NCI-H345 treated with DMSO at 0.1 percent for 48 hours (cell line): Measurements from ENCODE around the gene PRKRIP1.
A peak's percentile ranks its signal among the peaks of the same experiment; 100 is the strongest.
"Not testable (repeated sequence)": the region's sequence is repeated elsewhere in the genome, so short reads cannot be mapped to it uniquely, and the experiment has no call there.

Experiments
- DNase-seq: peaks from one replicate; lab custom pipeline; 2025; ENCODE audit not compliant: unreplicated experiment; lab: John Stamatoyannopoulos, UW

Gene PRKRIP1

GRCh38 chr7:102403563-102403962 is 7.4 kb downstream of the PRKRIP1 start:
- DNase-seq, result no peak

GRCh38 chr7:102404005-102404861 is 8.1 kb downstream of the PRKRIP1 start:
- DNase-seq, result peak; percentile 25

GRCh38 chr7:102404862-102405188 is 8.7 kb downstream of the PRKRIP1 start:
- DNase-seq, result not testable (repeated sequence)

- no peak for DNase-seq
Observed at GRCh38 chr7:102407910-102408309, 11.7 kb downstream of the PRKRIP1 start.

DNA sequence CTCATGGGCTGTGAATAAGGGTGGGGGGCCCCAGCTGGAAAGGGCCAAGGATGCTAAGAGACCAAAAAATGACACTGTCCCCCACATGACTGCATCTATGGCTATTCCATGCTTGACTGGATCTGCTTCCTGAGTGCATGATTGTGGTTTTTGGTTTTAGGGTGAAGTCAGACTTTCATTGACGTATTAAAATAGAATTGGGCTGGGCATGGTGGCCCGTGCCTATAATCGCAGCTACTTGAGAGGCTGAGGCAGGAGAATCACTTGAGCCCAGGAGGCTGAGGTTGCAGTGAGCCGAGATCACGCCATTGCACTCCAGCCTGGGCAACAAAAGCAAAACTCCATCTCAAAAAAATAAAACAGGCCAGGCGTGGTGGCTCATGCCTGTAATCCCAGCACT is 12.4 kb downstream of the PRKRIP1 start:
- not testable (repeated sequence) for DNase-seq

DNA sequence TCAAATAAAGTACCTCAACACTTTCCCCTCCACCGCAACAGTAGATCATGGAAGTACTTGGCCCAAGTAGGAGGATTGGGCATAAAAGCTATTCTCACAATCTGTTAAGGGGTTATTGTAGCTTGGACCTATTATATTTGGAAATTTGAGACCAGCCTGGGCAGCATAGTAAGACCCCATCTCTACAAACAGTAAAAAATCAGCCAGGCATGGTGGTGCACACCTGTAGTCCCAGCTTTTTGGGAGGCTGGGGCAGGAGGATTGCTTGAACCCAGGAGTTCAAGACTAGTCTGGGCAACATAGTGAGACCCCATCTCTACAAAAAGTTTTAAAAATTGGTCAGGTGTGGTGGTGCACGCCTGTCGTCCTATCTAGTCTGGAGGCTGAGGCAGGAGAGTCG is 13.2 kb downstream of the PRKRIP1 start:
- no peak for DNase-seq

GRCh38 chr7:102410123-102410522 is 14.0 kb downstream of the PRKRIP1 start:
- DNase-seq, result no peak

DNA sequence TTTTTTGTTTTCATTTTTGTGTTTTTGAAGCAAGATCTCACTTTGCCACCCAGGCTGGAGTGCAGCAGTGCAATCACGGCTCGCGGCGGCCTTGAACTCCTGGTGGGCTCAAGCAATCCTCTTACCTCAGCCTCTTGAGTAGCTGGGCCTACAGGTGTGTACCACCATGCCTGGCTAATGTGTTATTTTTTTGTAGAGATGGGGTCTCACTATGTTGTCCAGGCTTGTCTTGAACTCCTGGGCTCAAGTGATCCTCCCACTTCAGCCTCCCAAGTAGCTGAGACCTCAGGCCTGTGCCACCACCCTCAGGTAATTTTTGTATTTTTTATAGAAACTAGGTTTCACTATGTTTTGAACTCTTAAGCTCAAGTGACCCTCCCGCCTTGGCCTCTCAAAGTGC is 14.8 kb downstream of the PRKRIP1 start:
- DNase-seq, result no peak

DNA sequence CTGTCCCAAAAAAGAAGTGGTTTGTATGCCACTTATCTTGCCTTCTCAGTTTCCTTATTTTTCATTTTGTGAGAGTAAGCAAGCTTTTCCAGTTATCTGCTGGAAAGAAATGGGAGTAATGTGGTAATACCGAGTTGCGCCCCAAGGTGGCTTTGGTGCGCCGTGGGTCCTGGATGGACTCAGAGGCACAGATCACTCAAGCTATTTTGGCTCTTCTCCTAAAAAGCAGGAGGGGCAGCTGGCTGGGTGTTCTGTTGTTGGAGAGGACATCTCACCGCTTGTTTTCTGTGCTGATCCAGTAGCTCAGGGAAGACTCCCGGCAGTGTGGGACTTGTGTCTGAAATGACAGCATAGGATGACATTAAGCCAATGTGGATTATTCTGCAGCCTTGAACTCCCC is 16.4 kb downstream of the PRKRIP1 start:
- no peak for DNase-seq

DNA sequence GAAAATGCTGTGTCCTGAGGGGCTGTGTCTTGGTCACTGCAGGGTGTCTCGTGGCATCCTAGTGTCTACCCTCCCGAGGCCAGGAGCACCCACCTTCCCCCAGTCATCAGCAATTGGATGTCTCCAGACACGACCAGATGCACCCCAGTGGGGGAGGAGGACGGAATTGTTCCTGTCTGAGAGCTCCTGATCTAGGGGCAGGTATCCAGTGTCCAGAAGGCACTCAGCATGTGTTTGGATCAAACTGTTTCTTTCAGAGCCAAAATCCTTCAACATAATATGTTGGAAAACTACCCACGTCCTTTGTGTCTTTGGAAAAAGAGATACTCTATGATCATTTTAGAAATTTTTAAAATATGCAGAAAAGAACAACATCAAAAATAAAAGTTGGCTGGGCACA is 16.9 kb downstream of the PRKRIP1 start:
- no peak for DNase-seq

DNA sequence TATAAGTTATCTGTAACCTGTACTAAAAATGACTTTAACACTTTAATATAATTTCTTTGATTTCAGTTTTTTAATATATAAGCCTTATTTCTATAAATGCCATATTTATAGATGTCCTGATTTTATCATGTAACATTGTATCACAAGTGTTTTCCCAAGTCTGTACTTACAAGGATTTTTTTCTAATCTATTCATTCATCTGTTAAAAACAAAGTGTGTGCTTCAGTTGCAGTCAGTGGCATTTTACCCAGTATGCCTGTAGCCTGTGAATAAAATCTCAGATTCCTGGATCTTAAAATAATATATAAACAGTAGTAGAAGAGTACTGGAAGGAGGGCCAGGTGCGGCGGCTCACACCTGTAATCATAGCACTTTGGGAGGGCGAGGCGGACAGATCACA is 17.4 kb downstream of the PRKRIP1 start:
- no peak for DNase-seq

- no peak for DNase-seq
Observed at GRCh38 chr7:102415685-102416225, 19.6 kb downstream of the PRKRIP1 start.

- DNase-seq, result no peak
Observed at GRCh38 chr7:102416406-102416805, 20.2 kb downstream of the PRKRIP1 start.

DNA sequence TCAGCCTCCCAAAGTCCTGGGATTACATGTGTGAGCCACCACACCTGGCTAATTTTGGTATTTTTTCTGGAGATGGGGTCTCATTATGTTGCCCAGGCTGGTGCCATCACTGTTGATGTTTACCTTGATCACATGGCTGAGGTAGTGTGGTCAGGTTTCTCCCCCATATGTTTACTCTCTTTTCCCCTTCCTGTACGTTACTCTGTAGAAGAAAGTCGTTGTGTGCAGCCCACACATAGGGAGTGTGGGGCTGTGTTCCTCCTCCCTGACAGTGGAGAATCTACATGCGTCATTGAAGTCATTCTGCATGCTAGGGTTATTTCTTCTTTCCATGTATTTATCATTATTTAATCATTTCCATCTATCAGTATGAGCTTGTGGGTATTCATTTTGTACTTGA is 20.9 kb downstream of the PRKRIP1 start:
- no peak for DNase-seq

DNA sequence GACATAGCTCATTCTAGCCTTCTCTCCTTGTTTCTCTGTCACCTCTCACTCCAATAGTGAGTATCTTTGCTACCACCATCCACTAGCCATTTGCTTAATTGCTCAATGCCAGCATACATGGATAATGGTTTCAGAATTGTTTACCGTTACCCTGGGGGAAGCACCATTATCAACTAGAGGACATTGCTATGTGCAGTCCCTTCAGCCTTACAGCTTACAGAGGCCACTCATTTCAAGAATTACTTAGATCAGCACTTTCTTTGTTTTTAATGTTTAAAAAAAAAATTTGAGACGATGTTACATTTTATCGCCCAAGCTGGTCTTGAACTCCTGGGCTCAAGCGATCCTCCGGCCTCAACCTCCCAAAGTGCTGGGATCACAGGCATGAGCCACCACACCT is 22.4 kb downstream of the PRKRIP1 start:
- no peak for DNase-seq

DNA sequence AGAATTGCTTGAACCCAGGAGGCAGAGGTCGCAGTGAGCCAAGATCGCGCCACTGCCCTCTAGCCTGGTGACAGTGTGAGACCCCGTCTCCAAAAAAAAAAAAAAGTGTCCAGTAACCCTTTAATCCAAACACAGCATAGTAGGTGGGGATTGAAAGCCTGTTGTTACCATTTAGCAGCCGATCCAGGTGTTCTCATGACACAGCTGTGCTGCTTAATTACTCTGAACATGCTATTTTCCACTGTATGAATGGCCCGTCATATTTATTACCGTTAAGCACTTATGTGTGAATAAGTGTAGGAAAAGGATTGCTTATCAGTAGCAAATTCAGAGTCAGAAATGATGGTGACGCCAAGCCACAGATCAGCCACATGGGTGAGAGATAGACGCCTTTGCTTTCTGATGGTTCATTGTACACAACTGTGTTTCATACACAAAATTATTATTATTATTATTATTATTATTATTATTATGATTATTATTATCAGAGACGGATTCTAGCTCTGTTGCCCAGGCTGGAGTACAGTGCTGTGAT is 25.6 kb downstream of the PRKRIP1 start:
- no peak for DNase-seq

DNA sequence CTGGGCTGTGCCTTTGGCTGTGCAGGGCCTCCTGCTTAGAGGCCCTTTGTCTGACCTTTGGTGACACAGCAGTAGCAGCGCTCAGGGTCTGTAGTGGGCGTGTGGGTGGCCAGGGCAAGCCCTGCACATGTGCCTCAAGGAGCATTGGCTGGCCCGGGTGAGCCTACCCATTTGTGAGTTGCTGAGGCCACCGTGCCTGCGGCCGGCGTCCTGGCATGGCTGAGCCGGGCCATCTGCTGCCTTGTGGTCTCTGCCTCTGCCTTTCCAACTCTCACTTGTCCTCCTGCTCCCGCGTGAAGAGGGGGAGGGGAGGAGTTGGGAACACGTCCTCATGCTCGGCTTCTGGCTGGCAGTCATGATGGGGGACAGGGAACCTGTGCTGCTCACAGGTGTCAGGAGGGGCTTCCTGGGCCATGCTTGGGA is 28.0 kb downstream of the PRKRIP1 start:
- DNase-seq, result no peak

DNA sequence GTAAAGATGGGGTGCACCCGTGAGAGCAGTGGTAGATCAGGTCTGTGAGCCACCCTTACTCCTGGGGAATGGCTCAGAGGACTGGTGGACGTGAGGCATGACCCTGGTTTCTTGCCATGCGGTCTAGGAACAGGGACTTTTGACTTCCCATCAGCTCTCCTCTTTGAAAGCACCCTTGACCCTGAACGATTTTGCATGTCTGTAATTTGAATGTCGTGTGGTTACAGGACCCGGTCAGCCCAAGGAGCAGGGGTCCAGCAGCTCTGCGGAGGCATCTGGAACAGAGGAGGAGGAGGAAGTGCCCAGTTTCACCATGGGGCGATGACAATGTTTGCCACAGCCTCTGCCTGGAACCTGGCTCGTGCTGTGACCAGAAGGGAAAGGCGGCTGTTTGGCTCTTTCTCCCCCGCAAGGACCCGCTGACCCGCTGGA is 28.6 kb downstream of the PRKRIP1 start:
- DNase-seq, result no peak

DNA sequence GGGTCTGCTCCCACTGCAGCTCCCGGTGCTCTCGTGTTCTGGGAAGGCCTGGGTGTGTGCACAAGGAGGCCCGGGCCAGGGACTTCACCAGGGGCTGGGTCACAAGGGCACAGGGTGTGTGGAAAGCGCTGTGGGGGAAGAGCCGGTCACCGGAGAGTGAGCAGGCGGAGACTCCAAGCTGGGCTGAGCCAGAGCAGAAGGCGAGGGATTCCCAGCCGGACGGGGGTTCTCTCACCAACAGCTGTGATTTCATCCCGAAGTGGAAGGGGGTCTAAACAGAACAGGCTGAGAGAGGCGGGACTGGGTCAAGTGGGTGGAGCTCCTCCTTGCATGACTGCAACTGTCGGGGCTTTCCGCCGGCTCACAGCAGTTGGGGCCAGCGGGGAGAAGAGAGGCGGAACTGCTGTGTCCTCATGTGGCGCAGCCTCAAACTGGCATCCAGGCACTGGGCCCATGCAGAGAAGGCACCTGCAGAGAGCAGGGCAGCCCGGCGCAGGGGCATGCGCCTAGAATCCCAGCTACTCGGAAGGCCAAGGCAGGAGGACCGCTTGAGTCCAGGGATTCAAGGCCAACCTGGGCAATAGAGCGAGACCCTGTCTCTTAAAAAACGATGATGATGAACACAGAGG is 29.6 kb downstream of the PRKRIP1 start:
- no peak for DNase-seq

- no peak for DNase-seq
Observed at GRCh38 chr7:102426268-102427018, 30.3 kb downstream of the PRKRIP1 start.

GRCh38 chr7:102427019-102427405 is 30.8 kb downstream of the PRKRIP1 start:
- DNase-seq, result no peak
